ENCODE measurements around the gene TEAD1. TPM values are rescaled to one million over a fixed set of nuclear protein-coding genes. Genes with fewer than 3 reads are reported as not detected.

The TEAD1 gene
- total RNA-seq, 4 donors from 2014 or later: 38.8 to 110 (median 75.3) TPM

- intact Hi-C loops (cut with DNase I; ENCODE audit: low total_unique reads): no loop called here
- H3K27ac ChIP-seq: no peak overlapping the region
- H3K36me3 ChIP-seq: no peaks in the 10 kb centered on the region
- no peaks in the 10 kb centered on the region for H3K4me1 ChIP-seq
- H3K9me3 ChIP-seq: no peaks in the 10 kb centered on the region
- TF ChIP-seq POLR2A (IDR thresholded peaks at IDR 0.05) (no peak), CTCF (IDR thresholded peaks at IDR 0.05) (no peak)
- H3K27me3 ChIP-seq: no peaks in the 10 kb centered on the region
- no peak for DNase-seq
- H3K4me3 ChIP-seq: no peak overlapping the region
Observed at GRCh38 chr11:12711496-12711895, 37.3 kb downstream of the TEAD1 start.

DNA sequence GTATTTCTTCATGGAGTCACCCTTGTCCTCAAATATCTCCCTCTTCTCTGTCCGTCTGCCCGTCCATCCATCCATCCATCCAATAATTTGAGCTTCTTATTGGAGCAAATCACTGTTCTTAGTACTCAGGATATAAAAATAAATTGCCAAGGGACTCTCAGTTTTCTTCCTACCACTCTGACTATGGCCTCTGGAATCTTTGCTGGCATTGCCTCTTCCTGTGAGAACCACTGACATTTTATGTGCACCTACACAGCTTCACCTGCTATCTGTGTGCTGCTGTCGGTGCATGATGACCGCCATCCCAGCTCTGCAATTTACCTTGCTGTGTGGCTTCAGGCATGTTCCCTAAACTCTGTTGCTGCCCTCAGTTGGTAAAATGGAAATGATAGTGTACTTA, 37.9 kb downstream of the TEAD1 start:
- no peaks in the 10 kb centered on the region for H3K4me1 ChIP-seq

DNA sequence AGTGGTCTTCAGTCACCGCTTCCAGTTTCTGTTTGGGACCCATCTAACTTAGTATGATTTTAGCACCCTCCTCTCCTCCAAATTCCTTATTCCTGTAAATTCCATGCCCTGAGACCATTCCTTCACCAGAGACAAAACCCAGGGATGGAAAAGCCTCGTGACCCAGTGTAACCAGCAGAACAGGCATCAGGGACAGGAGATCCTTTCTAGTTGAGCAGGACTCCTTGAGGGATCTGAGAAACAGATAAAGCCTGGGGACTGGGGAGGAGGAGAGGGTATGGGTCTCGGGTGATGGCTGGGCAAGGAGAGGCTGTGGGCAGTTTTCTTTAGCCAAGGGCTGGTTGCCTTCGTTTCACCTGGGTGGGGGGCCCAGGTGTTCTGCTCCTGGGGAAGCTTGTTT, 40.9 kb downstream of the TEAD1 start:
- DNase-seq: no peak
- no peaks in the 10 kb centered on the region for H3K27me3 ChIP-seq
- no peak for TF ChIP-seq CTCF (IDR thresholded peaks at IDR 0.05)
- no peak for TF ChIP-seq POLR2A (IDR thresholded peaks at IDR 0.05)
- no peaks in the 10 kb centered on the region for H3K36me3 ChIP-seq
- H3K9me3 ChIP-seq: no peaks in the 10 kb centered on the region
- H3K4me3 ChIP-seq: no peak overlapping the region
- peaks cover 0 to 4% of the 10 kb centered on the region in 2 donors for H3K4me1 ChIP-seq
- no peak overlapping the region for H3K27ac ChIP-seq
- intact Hi-C loops (cut with DNase I; ENCODE audit: low total_unique reads): no loop called here

More for the DNA sequence above, 37.9 kb downstream of the TEAD1 start:
- no peak for DNase-seq
- H3K27me3 ChIP-seq: no peaks in the 10 kb centered on the region
- no peak for TF ChIP-seq CTCF (IDR thresholded peaks at IDR 0.05)
- TF ChIP-seq POLR2A (IDR thresholded peaks at IDR 0.05): no peak
- no peak overlapping the region for H3K4me3 ChIP-seq
- intact Hi-C loops (cut with DNase I; ENCODE audit: low total_unique reads): no loop called here
- H3K27ac ChIP-seq: no peak overlapping the region
- no peaks in the 10 kb centered on the region for H3K9me3 ChIP-seq
- no peaks in the 10 kb centered on the region for H3K36me3 ChIP-seq

- no peak overlapping the region for H3K27ac ChIP-seq
- no peaks in the 10 kb centered on the region for H3K27me3 ChIP-seq
- intact Hi-C loops (cut with DNase I; ENCODE audit: low total_unique reads): no loop called here
- DNase-seq: no peak
- peaks cover 0 to 4% of the 10 kb centered on the region in 2 donors for H3K4me1 ChIP-seq
- no peak overlapping the region for H3K4me3 ChIP-seq
- no peaks in the 10 kb centered on the region for H3K9me3 ChIP-seq
- TF ChIP-seq POLR2A (IDR thresholded peaks at IDR 0.05): no peak
- TF ChIP-seq CTCF (IDR thresholded peaks at IDR 0.05): no peak
- no peaks in the 10 kb centered on the region for H3K36me3 ChIP-seq
Observed at GRCh38 chr11:12715941-12716340, 41.7 kb downstream of the TEAD1 start.

DNA sequence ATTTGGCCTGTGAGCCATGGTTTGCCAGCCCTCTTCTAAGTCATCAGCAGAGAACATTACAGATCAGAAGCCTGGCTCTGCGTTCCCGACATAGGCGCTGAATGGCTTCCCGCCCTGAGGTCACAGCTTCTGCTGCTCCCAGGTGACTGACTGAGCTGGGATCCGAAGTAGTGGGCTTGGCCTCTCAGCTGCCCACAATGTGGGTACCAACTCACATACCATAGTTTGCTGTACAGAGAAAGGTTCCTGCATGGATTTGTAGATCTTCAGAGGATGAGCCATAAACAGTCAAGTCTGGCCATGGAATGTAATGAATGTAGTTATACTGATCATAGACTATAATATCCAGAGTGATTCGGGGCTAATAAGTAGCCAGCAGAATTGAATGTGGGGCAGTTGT, 42.6 kb downstream of the TEAD1 start:
- TF ChIP-seq CTCF (IDR thresholded peaks at IDR 0.05): no peak
- no peak for TF ChIP-seq POLR2A (IDR thresholded peaks at IDR 0.05)
- Histone ChIP-seq H3K27ac (no peak overlapping the region), H3K4me3 (no peak overlapping the region), H3K27me3 (no peaks in the 10 kb centered on the region), H3K4me1 (peaks cover 0 to 4% of the 10 kb centered on the region in 2 donors), H3K36me3 (no peaks in the 10 kb centered on the region), H3K9me3 (no peaks in the 10 kb centered on the region)
- intact Hi-C loops (cut with DNase I; ENCODE audit: low total_unique reads): no loop called here
- DNase-seq: no peak
